Stomach (tissue), 9 donors: Measurements from ENCODE around the gene ZFP90. TPM values are rescaled to one million over a fixed set of nuclear protein-coding genes. Genes with fewer than 3 reads are reported as not detected.

Experiments
- DNase-seq, 2 donors: peaks; one replicate each; pipeline versions ENCODE4 v3.0.0 to v3.0.0-alpha.2; 2013 to 2019
- H3K27ac ChIP-seq, 5 donors: fragments of 200-600 bp in 4 of 5; sonication (generic) in 4 of 5; one replicate each; pipeline ENCODE4 v1.5.1; 2013 to 2019; ENCODE audit warnings: mild to moderate bottlenecking in 1 of 5, moderate library complexity in 1 of 5
- H3K27me3 ChIP-seq, 3 donors: fragments of 200-600 bp; sonication (generic); one replicate each; pipeline ENCODE4 v1.5.1; 2017 to 2019; ENCODE audit warnings: mixed run types in 1 of 3
- H3K36me3 ChIP-seq, 4 donors: fragments of 200-600 bp; sonication (generic); 1 replicate in 3 of 4; 2 replicates in 1 of 4; pipeline ENCODE4 v1.5.1; 2016 to 2019
- H3K4me1 ChIP-seq, 4 donors: fragments of 200-600 bp; sonication (generic); one replicate each; pipeline ENCODE4 v1.5.1; 2016 to 2019
- H3K4me3 ChIP-seq, 4 donors: fragments of 200-600 bp; sonication (generic) in 3 of 4; one replicate each; pipeline ENCODE4 v1.5.1; 2016 to 2019; ENCODE audit warnings: mild to moderate bottlenecking in 1 of 4
- H3K9me3 ChIP-seq, 4 donors: fragments of 200-600 bp; sonication (generic); one replicate each; pipeline ENCODE4 v1.5.1; 2016 to 2019
- EP300 ChIP-seq: sonication (generic); formaldehyde crosslinking; IDR thresholded peaks from one replicate; pipeline ENCODE4 v1.6.1; 2017; ENCODE audit warnings: antibody characterized with exemption
- POLR2A ChIP-seq, 4 donors: fragments of 450-650 bp; IDR thresholded peaks; one replicate each; pipeline ENCODE4 v1.6.1; 2016; ENCODE audit warnings: antibody characterized with exemption in 4 of 4, control low read depth in 2 of 4, mild to moderate bottlenecking in 1 of 4, moderate library complexity in 1 of 4
- POLR2AphosphoS5 ChIP-seq, 3 donors: sonication (generic); formaldehyde crosslinking; IDR thresholded peaks; one replicate each; pipeline ENCODE4 v1.6.1; 2016; ENCODE audit warnings: antibody characterized with exemption in 3 of 3
- WGBS, 5 donors: extraction: QIAGEN DNeasy Blood & Tissue Kit in 3 of 5; methylation state at CpG; one replicate each; pipeline versions ENCODE4 v1.1.5 to v1.1.7; 2013 to 2018; 5-methylcytosine and 5-hydroxymethylcytosine counted together
- intact Hi-C: fragments of 100-400 bp; cut with DNase I; formaldehyde crosslinking; loops from one replicate; pipeline ENCODE4 v1.15.1; 2023; ENCODE audit warnings: low total_unique reads
- polyA plus RNA-seq, 3 donors: library from polyadenylated mRNA; stranded (reverse); fragments of 200-250 nt; gene quantifications; one replicate each; pipeline ENCODE4 v1.2.3, GENCODE V29; 2013
- total RNA-seq, 5 donors: library from RNA; depleted of rRNA; stranded (reverse); fragments of >200 nt; gene quantifications; one replicate each; pipeline versions ENCODE4 v1.1.0 to v1.2.3, GENCODE V29; 2014 to 2016
- TF ChIP-seq, protein P1 (sequence below), 7 experiments: fragments of 450-650 bp in 4 of 7; fragments of 200-600 bp in 3 of 7; sonication (generic) in 3 of 7; IDR thresholded peaks; one replicate each; pipeline ENCODE4 v1.5.1; 2016 to 2019; ENCODE audit warnings: antibody characterized with exemption in 7 of 7, control low read depth in 2 of 7, mild to moderate bottlenecking in 1 of 7
- donor health status: healthy with polysubstance abuse.
- donor health status: Bipolar disorder and iron deficiency.
- donor health status: healthy.

Gene ZFP90
- total and polyA plus RNA-seq, 8 donors: 6.2 to 28.1 (median 14.4) TPM

DNA sequence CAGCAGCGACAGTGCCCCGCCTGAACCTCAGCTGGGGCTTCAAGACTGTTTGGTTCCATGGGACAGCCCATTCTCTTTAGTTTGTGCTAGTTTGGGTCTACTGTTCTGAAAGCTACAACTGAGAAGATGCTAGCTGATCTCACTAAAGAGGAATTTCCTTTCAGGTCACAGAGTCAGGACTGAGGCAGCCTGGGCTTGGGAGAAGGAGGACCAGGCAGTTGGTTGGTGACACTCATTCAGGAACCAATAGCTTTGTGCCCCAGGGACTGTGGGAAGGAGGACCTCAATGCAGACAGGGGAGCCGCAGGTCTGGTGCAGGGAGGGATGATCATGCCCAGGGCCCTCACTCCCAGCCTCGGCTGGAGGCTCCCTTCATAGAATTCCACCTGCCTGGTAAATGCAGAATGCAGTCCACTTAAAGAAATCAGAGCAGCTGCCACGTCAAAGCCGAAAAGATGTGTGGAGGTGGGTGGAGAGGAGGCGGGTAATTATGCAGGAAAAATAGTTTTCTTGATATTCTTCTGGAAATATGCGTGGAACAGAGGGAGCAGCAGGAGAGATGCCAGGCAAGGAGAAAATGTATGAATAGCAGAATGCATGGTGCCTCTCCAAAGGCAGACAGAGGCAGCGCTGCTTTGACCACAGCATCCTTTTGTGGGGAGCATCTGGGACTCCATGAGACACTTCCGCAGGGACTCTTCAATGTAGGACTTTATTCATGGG, 32.6 kb upstream of the ZFP90 start:
- TF ChIP-seq, protein P1, sequence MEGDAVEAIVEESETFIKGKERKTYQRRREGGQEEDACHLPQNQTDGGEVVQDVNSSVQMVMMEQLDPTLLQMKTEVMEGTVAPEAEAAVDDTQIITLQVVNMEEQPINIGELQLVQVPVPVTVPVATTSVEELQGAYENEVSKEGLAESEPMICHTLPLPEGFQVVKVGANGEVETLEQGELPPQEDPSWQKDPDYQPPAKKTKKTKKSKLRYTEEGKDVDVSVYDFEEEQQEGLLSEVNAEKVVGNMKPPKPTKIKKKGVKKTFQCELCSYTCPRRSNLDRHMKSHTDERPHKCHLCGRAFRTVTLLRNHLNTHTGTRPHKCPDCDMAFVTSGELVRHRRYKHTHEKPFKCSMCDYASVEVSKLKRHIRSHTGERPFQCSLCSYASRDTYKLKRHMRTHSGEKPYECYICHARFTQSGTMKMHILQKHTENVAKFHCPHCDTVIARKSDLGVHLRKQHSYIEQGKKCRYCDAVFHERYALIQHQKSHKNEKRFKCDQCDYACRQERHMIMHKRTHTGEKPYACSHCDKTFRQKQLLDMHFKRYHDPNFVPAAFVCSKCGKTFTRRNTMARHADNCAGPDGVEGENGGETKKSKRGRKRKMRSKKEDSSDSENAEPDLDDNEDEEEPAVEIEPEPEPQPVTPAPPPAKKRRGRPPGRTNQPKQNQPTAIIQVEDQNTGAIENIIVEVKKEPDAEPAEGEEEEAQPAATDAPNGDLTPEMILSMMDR (IDR thresholded peaks at IDR 0.05): no peak
- no peak for TF ChIP-seq POLR2A (IDR thresholded peaks at IDR 0.05)
- TF ChIP-seq EP300: no peak
- TF ChIP-seq POLR2AphosphoS5 (IDR thresholded peaks at IDR 0.05): no peak
- intact Hi-C loops: loop anchor here (10.0 kb wide), 2 partner anchors 62 to 102 kb away; partner anchors contain the start of gene SMPD3
- no peaks in the 10 kb centered on the region for H3K9me3 ChIP-seq
- H3K4me1 ChIP-seq: peaks cover 5 to 10% (median 9%) of the 10 kb centered on the region in 4 donors
- H3K27ac ChIP-seq: no peak overlapping the region
- H3K36me3 ChIP-seq: no peaks in the 10 kb centered on the region
- DNase-seq: no peak
- no peak overlapping the region for H3K4me3 ChIP-seq
- WGBS, 5 donors: 80 to 89% (median 81%) methylated on average over 10 of the region's 10 CpGs
- H3K27me3 ChIP-seq: peaks cover 0 to 22% (median 0%) of the 10 kb centered on the region in 3 donors

DNA sequence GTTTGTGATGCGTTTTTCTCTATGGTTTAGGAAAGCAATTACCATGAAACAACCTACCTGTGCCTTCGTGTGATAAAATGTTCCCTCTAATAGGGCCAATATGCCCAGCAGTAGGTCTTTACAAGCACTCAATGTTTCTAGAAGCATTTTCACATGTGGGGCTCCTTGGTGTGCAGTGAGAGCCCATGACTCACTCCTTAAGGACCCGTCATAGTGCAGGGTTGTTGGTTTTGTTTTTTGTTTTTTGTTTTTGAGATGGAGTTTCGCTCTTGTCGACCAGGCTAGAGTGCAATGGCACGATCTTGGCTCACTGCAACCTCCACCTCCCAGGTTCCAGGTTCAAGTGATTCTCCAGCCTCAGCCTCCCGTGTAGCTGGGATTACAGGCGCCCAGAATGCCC, 31.1 kb upstream of the ZFP90 start:
- H3K4me1 ChIP-seq: peaks cover 5 to 10% (median 9%) of the 10 kb centered on the region in 4 donors
- 69 to 79% (median 74%) methylated on average over 8 of the region's 8 CpGs for WGBS, 5 donors
- no peak for DNase-seq
- H3K9me3 ChIP-seq: no peaks in the 10 kb centered on the region
- TF ChIP-seq, protein P1 (IDR thresholded peaks at IDR 0.05): no peak
- TF ChIP-seq EP300 (no peak), POLR2AphosphoS5 (IDR thresholded peaks at IDR 0.05) (no peak), POLR2A (IDR thresholded peaks at IDR 0.05) (no peak)
- H3K4me3 ChIP-seq: no peak overlapping the region
- intact Hi-C loops: loop anchor here (10.0 kb wide), 2 partner anchors 63 to 103 kb away; partner anchors contain the start of gene SMPD3
- H3K27me3 ChIP-seq: peaks cover 0 to 22% (median 0%) of the 10 kb centered on the region in 3 donors
- no peaks in the 10 kb centered on the region for H3K36me3 ChIP-seq
- H3K27ac ChIP-seq: no peak overlapping the region

DNA sequence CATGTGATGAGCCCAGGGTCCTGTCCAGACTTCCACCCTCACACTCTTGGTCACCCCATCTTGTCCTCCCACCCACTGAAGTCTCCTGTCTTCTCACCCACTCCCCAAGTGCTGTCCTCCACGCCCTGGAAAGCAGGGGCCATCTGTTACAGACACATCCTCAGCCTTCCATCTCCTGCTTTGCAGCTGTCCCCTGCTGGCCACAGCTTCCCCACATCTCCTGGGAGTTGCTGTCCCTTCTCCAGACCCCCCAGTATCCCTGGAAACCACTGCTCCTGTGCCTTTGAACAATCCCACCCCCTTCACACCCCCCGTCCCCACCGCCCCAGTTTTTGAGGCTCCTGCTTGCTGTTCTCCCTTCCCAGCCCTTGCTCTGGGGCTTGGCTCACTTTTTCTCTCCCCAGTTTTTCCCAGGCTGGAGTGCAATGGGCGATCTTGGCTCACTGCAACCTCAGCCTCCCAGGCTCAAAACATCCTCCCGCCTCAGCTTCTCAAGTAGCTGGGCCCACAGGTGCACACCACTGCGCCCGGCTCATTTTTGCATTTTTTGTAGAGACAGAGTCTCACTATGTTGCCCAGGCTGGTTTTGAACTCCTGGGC, 30.4 kb upstream of the ZFP90 start:
- H3K9me3 ChIP-seq: no peaks in the 10 kb centered on the region
- peaks cover 5 to 10% (median 9%) of the 10 kb centered on the region in 4 donors for H3K4me1 ChIP-seq
- no peaks in the 10 kb centered on the region for H3K36me3 ChIP-seq
- H3K4me3 ChIP-seq: no peak overlapping the region
- 85 to 91% (median 89%) methylated on average over 7 of the region's 7 CpGs for WGBS, 5 donors
- intact Hi-C loops: loop anchor here (10.0 kb wide), 2 partner anchors 64 to 104 kb away; partner anchors contain the start of gene SMPD3
- no peak for DNase-seq
- H3K27me3 ChIP-seq: peaks cover 0 to 22% (median 0%) of the 10 kb centered on the region in 3 donors
- no peak for TF ChIP-seq POLR2A (IDR thresholded peaks at IDR 0.05)
- TF ChIP-seq, protein P1 (IDR thresholded peaks at IDR 0.05): no peak
- TF ChIP-seq POLR2AphosphoS5 (IDR thresholded peaks at IDR 0.05): no peak
- no peak for TF ChIP-seq EP300
- no peak overlapping the region for H3K27ac ChIP-seq

DNA sequence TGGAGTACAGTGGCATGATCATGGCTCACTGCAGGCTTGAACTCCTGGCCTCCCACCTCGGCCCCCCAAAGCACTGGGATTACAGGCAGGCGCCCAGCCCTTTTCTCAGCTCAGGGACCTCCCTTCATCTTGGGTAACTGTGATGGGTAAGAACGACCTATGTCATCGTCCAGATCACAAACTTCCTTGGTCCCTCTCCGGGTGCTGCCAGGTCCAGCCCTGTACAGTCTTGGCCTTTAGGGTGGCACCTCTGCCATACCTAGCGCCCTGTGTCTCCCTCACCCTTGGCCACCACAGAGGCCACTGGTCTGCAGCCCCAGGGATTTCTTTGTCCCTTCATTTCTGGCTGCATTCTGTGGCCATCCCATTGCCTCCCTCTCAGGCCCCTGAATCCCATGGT, 29.7 kb upstream of the ZFP90 start:
- DNase-seq: no peak
- intact Hi-C loops: loop anchor here (10.0 kb wide), 2 partner anchors 65 to 105 kb away; partner anchors contain the start of gene SMPD3
- H3K27me3 ChIP-seq: peaks cover 0 to 22% (median 0%) of the 10 kb centered on the region in 3 donors
- H3K4me1 ChIP-seq: peaks cover 5 to 10% (median 9%) of the 10 kb centered on the region in 4 donors
- no peak overlapping the region for H3K27ac ChIP-seq
- H3K36me3 ChIP-seq: no peaks in the 10 kb centered on the region
- no peak overlapping the region for H3K4me3 ChIP-seq
- H3K9me3 ChIP-seq: no peaks in the 10 kb centered on the region
- WGBS, 5 donors: 87 to 93% (median 89%) methylated on average over 6 of the region's 6 CpGs
- no peak for TF ChIP-seq POLR2A (IDR thresholded peaks at IDR 0.05)
- no peak for TF ChIP-seq EP300
- TF ChIP-seq, protein P1 (IDR thresholded peaks at IDR 0.05): no peak
- no peak for TF ChIP-seq POLR2AphosphoS5 (IDR thresholded peaks at IDR 0.05)
